SJSA1 (cell line): ENCODE measurements around the gene COX7A1. TPM values are rescaled to one million over a fixed set of nuclear protein-coding genes. Genes with fewer than 3 reads are reported as not detected.

Experiments used
- DNase-seq, 2 experiments: peaks; one replicate each; pipeline ENCODE4 v3.0.0-alpha.2; 2015 to 2020; ENCODE audit warnings: low spot score in 2 of 2, low read depth in 1 of 2
- H3K27ac ChIP-seq: fragments of 250-450 bp; sonication (Bioruptor Pico); 2 replicates; pipeline ENCODE4 v1.5.1; 2020; ENCODE audit warnings: mild to moderate bottlenecking, moderate library complexity
- H3K27me3 ChIP-seq: fragments of 250-450 bp; sonication (Bioruptor Pico); replicated peaks from 2 replicates; pipeline ENCODE4 v1.5.1; 2020; ENCODE audit warnings: mild to moderate bottlenecking, moderate library complexity
- H3K36me3 ChIP-seq: fragments of 250-450 bp; sonication (Bioruptor Pico); 2 replicates; pipeline ENCODE4 v1.5.1; 2020; ENCODE audit warnings: mild to moderate bottlenecking
- H3K4me1 ChIP-seq: fragments of 250-450 bp; sonication (Bioruptor Pico); replicated peaks from 2 replicates; pipeline ENCODE4 v1.6.1; 2021; ENCODE audit warnings: mild to moderate bottlenecking
- H3K4me3 ChIP-seq: fragments of 250-450 bp; sonication (Bioruptor Pico); 2 replicates; pipeline ENCODE4 v1.5.1; 2020; ENCODE audit warnings: mild to moderate bottlenecking
- H3K9me3 ChIP-seq: fragments of 250-450 bp; sonication (Bioruptor Pico); replicated peaks from 2 replicates; pipeline ENCODE4 v1.5.1; 2020; ENCODE audit warnings: mild to moderate bottlenecking
- total RNA-seq: library from RNA; depleted of rRNA; stranded (reverse); fragments of >200 nt; shearing (Covaris generic); gene quantifications from 2 replicates; pipeline ENCODE4 v1.2.3, GENCODE V29; 2014

Gene COX7A1
- total RNA-seq, 1 experiment from 2014 or later, result not detected

DNA sequence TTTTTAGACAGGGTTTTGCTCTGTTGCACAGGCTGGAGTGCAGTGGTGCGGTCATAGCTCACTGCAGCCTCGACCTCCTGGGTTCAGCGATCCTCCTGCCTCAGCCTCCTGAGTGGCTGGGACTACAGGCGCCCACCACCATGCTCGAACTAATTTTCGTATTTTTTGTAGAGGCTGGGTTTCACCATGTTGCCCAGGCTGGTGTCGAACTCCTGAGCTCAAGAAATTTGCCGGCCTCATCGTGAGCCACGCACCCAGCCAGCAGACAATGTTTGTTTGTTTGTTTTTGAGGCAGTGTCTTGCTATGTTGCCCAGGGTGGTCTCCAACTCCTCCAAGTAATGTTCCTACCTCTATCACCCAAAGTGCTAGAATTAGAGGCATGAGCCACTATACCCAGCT lies 879 bp upstream of the COX7A1 start:
- Histone ChIP-seq H3K36me3 (peaks cover 42% of the 10 kb centered on the region), H3K4me1 (peaks cover 25% of the 10 kb centered on the region), H3K27ac (no peak overlapping the region), H3K27me3 (no peaks in the 10 kb centered on the region), H3K9me3 (no peaks in the 10 kb centered on the region), H3K4me3 (no peak overlapping the region)
- no peak for DNase-seq

DNA sequence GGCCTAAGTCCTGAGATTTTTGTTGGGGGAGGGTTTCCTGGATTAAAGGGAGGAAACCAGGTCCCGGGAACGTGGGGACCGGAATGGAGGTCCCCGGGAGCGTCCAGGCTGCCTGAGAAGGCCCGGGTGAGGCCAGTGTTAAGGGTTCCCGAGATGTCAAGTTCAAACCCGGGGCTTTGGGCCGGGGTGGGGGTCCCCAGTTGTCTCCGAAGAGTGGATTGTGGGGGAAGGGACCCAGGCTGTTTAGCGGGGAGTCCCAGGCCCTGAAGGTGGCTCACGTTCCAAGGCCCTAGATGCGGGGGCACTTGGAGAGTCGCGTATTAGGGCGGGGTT lies 262 bp downstream of the COX7A1 start:
- H3K4me1 ChIP-seq, result peaks cover 25% of the 10 kb centered on the region
- H3K9me3 ChIP-seq, result no peaks in the 10 kb centered on the region
- no peaks in the 10 kb centered on the region for H3K27me3 ChIP-seq
- peaks cover 54% of the 10 kb centered on the region for H3K36me3 ChIP-seq
- H3K4me3 ChIP-seq, result no peak overlapping the region
- no peak overlapping the region for H3K27ac ChIP-seq
- no peak for DNase-seq

DNA sequence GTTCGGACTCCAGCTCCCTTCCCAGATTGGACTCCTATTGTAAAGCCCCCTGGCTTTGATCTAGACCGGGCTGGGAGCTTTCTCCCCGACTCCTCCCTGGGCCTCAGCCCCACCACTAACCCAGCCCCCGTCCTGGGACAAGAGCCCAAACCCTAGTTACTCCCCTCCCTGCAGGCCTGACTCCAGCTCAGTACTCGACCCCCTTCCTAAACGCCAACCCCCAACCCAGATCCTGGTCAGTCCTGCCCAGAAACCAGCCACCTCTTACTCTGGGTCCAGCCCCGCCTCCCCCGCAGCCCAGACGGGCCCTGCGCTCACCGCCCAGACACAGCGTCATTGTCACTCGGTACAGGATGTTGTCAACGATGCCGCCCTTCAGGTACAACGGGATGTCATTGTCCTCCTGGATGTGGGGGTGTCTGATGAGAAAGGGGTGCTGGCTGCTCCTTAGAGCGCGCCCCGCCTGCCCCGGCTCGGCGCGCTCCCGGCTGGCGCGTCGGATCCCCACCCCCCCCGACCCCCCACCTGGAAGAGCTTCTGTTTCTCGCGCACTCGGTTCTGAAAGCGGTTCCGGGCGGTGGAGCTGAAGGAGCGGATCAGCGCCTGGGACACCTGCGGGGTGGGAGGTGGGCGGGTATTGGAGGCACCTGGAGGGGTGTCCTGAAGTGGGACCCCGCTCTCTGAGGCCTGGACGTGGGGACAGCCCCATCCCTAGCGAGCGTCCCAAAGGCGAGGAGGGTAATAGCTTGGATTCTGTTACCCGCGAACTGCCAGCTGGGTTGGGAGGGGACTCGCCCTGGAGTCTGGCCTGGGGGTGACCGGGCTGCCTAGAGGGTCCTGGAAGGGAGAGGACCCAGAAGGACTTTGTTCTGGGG lies 866 bp downstream of the COX7A1 start:
- H3K27ac ChIP-seq, result no peak overlapping the region
- no peak for DNase-seq
- peaks cover 60% of the 10 kb centered on the region for H3K36me3 ChIP-seq
- no peaks in the 10 kb centered on the region for H3K27me3 ChIP-seq
- H3K4me1 ChIP-seq, result peaks cover 25% of the 10 kb centered on the region
- H3K9me3 ChIP-seq, result no peaks in the 10 kb centered on the region
- no peak overlapping the region for H3K4me3 ChIP-seq

DNA sequence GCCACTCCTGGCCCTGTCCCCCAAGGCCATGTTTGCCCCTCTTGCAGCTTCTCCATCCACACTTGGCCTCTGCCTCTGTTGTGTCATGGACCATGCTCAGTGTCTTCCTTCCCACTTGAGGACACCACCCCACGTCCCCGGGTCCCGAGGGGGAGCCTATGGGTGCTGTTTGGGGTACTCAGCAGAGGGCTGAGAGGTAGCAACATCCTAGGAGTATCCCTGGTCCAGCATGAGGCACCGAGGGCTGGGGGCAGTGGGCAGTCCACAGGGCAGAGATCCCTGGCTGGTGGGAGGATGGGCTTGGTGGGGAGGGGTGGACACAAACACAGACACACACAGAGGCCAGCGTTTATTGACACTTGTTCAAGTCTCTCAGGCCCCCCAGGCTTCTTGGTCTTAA lies 1.7 kb downstream of the COX7A1 start:
- Histone ChIP-seq H3K27ac (no peak overlapping the region), H3K4me1 (peaks cover 24% of the 10 kb centered on the region), H3K9me3 (no peaks in the 10 kb centered on the region), H3K4me3 (no peak overlapping the region), H3K36me3 (peaks cover 68% of the 10 kb centered on the region), H3K27me3 (no peaks in the 10 kb centered on the region)
- no peak for DNase-seq

DNA sequence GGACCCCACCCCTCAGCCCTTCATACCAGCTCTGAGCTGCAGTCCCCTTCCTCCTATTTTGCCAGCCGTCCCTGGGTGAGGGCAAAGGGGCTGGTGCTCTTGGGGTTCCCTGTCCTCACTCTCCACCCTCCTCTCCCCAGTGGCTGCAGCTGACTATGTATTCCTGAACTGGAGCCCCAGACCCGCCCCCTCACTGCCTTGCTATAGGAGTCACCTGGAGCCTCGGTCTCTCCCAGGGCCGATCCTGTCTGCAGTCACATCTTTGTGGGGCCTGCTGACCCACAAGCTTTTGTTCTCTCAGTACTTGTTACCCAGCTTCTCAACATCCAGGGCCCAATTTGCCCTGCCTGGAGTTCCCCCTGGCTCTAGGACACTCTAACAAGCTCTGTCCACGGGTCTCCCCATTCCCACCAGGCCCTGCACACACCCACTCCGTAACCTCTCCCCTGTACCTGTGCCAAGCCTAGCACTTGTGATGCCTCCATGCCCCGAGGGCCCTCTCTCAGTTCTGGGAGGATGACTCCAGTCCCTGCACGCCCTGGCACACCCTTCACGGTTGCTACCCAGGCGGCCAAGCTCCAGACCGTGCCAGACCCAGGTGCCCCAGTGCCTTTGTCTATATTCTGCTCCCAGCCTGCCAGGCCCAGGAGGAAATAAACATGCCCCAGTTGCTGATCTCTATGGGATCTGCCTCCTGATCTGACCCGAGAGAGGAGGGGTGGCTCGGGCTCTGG lies 2.4 kb downstream of the COX7A1 start:
- peaks cover 17% of the 10 kb centered on the region for H3K4me1 ChIP-seq
- no peak overlapping the region for H3K27ac ChIP-seq
- no peak for DNase-seq
- no peaks in the 10 kb centered on the region for H3K27me3 ChIP-seq
- H3K9me3 ChIP-seq, result no peaks in the 10 kb centered on the region
- peaks cover 75% of the 10 kb centered on the region for H3K36me3 ChIP-seq
- no peak overlapping the region for H3K4me3 ChIP-seq

DNA sequence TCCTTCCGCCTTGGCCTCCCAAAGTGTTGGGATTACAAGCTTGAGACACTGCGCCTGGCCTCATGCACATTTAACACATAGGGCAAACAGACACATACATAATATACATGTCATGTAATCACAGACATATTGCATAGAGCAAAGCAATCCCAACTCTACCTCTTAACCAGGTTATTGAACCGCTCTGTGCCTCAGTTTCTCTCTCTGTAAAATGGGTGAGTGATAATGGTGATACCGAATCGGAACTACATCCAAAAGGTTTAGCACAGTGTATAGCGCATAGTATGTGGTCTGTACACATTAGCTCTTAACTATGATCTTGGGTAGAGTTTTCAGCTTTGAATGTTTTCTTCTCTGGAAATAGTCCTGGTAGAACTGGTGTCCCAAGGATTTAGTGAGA lies 7.6 kb downstream of the COX7A1 start:
- peaks cover 78% of the 10 kb centered on the region for H3K36me3 ChIP-seq

DNA sequence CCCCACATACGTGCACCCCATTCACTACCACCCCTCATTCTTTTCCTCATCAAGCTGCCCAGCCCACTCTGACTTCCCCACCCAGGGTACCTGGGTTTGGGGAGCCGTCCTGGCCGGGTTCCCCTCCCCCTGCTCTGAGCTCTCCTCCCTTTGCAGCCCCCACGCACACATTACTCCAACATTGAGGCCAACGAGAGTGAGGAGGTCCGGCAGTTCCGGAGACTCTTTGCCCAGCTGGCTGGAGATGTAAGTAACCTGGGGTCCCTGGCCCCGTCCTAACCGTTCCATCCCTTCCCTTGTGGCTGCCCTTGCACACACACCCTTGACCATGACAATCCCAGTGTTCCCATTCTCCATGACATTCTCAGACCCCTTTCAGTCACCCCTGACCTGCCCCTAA lies 9.8 kb downstream of the COX7A1 start:
- no peak overlapping the region for H3K4me3 ChIP-seq
- H3K36me3 ChIP-seq, result peaks cover 61% of the 10 kb centered on the region
- H3K27me3 ChIP-seq, result no peaks in the 10 kb centered on the region
- H3K4me1 ChIP-seq, result peaks cover 12% of the 10 kb centered on the region
- H3K9me3 ChIP-seq, result no peaks in the 10 kb centered on the region
- H3K27ac ChIP-seq, result no peak overlapping the region
- no peak for DNase-seq

More for the DNA sequence above, 7.6 kb downstream of the COX7A1 start:
- no peaks in the 10 kb centered on the region for H3K9me3 ChIP-seq
- H3K4me1 ChIP-seq, result peaks cover 7% of the 10 kb centered on the region
- no peak overlapping the region for H3K27ac ChIP-seq
- no peaks in the 10 kb centered on the region for H3K27me3 ChIP-seq
- no peak overlapping the region for H3K4me3 ChIP-seq
- no peak for DNase-seq

DNA sequence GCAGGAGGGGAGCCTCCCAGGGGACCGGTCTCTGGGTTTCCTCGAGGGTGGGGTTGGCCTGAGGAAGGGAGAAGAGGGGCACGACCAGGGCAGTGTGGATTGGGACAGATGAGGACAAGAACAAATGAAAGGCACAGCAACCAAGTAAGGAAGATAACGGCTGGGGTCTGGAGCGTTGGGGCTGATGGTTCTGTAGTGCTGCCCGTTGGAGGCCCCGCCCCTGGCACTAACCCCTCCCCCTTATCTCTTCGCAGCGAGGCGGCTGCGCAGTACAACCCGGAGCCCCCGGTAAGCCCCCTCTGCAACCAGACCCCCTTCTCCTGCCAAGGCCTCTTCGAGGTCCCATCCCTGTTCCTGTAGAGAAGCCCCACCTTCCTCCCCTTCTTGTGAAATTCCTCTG lies 10.2 kb downstream of the COX7A1 start:
- Histone ChIP-seq H3K4me3 (no peak overlapping the region), H3K27ac (no peak overlapping the region), H3K27me3 (no peaks in the 10 kb centered on the region), H3K36me3 (peaks cover 56% of the 10 kb centered on the region), H3K4me1 (peaks cover 14% of the 10 kb centered on the region), H3K9me3 (no peaks in the 10 kb centered on the region)
- DNase-seq, result no peak

DNA sequence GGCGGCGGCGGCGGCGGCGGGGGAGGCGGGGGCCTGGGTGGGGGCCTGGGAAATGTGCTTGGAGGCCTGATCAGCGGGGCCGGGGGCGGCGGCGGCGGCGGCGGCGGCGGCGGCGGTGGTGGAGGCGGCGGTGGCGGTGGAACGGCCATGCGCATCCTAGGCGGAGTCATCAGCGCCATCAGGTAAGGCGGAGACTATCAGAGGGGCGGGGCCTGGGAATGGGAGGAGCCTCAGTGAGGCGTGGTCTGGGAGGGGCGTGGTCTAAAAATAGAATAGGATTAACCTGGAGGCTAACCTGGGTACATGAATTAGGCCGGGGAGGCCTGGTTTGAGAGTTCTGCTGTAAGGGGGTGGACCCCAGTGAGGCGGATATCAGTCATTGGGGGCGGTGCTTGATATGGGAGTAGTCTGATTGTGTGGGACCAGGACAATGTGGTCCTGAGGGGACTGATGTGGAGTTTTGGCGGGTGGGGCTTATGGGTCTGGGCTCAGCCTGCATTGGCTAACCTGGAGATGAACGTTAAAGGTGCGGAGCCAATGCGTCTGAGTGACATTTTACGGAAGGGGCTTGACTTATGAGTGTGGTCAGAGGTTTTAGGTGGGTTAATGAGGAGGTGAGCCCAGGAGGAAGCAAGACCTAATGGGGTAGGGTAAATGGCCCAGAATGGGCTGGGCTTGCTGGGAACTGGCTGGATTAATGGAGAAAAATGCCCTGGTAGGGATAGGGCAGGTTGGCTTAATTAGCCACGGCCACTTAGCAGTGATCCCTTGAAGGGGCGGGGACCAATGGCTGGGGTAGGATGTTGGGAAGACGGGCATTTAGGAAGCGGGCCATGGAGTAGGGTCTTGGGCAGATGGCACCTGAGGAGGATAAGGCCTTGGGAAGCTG lies 11.0 kb downstream of the COX7A1 start:
- peak; percentile 73 to 90 for DNase-seq

DNA sequence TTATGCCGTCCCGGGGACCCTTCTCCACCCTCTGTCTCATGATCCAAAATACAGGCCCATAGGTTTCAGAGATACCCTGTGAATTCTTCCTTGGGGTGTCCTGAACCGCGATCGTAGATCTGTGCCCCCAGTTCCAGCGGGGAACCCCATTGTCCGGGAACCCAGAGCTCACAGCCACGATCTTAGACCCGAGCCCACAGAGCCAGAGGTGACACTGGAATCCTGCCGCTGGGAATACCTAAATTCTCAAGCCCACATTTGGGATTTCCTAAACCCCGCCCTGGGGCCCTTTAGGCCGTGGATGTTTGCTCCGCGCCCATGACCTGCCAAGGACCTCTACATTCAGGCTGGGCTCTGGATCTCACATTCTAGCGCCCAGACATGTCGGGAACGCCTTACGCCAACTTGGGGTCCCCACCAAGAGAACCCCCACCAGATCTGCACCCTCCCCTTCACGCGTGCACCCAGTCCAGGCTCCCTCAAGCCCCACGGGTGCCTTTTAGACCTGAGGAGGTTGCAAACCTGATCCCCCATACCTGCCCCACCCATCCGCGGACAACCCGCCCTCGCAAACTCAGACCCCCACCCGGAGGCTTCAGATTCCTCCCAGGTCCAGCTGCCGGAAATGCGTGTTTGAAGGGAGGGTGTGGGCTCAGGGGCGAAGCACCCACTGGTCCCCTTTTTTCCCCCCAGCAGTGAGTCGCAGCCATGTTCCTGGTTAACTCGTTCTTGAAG lies 11.8 kb downstream of the COX7A1 start:
- H3K4me1 ChIP-seq, result peaks cover 24% of the 10 kb centered on the region
- H3K9me3 ChIP-seq, result no peaks in the 10 kb centered on the region
- H3K36me3 ChIP-seq, result peaks cover 41% of the 10 kb centered on the region
- DNase-seq, result peak; percentile 45 to 68
- peak overlapping the region; percentile 73 for H3K4me3 ChIP-seq
- H3K27me3 ChIP-seq, result no peaks in the 10 kb centered on the region
- H3K27ac ChIP-seq, result peak overlapping the region; percentile 93

More for the DNA sequence above, 11.0 kb downstream of the COX7A1 start:
- Histone ChIP-seq H3K27me3 (no peaks in the 10 kb centered on the region), H3K27ac (0 out of 2 replicates have a peak overlapping the region, but pooled peaks have one; percentile 93), H3K36me3 (peaks cover 49% of the 10 kb centered on the region), H3K4me3 (peak overlapping the region; percentile 73), H3K4me1 (peaks cover 22% of the 10 kb centered on the region), H3K9me3 (no peaks in the 10 kb centered on the region)

DNA sequence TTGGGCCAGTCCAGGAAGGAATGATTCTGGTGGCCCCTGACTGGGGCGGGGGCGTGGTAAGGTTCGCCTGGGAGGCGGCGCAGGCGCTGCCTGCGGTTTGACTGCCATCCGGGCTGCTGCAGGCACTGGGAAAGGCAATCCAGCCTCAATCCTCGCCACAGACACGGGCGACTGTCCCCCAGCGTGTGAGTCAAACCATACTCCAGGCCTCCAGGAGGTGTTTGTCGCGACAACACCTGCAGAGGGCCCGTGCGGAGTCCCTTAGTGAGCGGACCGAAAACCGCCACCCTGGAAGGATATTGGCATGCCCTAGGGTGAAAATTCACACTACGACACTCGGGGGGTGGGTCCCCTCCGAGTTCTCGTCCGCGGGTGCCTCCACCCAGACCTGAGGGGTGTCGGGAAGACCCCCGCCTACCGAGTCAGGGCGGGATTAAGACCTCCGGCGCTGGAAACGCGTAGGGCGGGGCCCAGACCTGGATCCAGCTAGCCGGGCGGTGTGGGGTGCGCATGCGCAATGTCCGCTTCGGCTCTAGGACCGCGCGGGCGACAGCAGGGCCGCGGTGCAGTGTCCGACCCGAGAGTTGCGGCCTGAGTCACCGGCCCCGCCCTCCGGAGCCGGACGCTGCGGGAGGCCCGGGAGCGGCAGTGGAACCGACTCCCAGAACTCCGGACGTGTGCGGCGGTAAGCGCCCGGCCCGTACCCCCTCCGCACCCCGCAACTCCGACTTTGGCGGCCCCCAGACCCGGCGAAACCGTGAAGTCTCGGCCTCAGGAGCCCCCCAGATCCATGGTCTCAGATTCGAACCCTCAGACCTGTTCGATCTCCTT lies 12.6 kb downstream of the COX7A1 start, which contains the start of gene CAPNS1:
CAPNS1 (plus strand) TSS at position 594 of the 831 bp plus-strand sequence. CDS start 946 bp downstream, outside the sequence.
- Histone ChIP-seq H3K27ac (peak within 1 kb of the TSS; percentile 93), H3K4me1 (peaks cover 24% of the 10 kb centered on the region), H3K36me3 (peaks cover 33% of the 10 kb centered on the region), H3K9me3 (no peaks in the 10 kb centered on the region), H3K4me3 (peak within 1 kb of the TSS; percentile 73), H3K27me3 (no peaks in the 10 kb centered on the region)
- DNase-seq, result peak; percentile 93 to 97

DNA sequence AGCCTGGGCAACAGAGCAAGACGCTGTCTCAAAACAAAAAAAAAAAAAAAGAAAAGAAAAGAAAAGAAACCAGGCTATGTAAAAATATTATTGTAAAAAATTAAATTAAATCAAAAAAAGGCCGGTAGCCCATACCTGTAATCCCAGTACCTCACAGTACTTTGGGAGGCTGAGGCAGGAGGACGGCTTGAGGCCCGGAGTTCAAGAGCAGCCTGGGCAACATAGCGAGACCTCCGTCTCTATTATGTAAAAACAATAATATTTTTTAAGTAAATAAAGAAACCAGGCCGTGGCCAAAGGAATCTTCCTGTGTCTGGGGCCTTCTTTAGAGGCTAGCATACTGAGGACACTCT lies 13.2 kb downstream of the COX7A1 start:
- Histone ChIP-seq H3K36me3 (peaks cover 28% of the 10 kb centered on the region), H3K4me1 (peaks cover 24% of the 10 kb centered on the region), H3K9me3 (no peaks in the 10 kb centered on the region), H3K27ac (peak overlapping the region; percentile 93), H3K27me3 (no peaks in the 10 kb centered on the region), H3K4me3 (peak overlapping the region; percentile 73)
- no peak for DNase-seq
